Measurements from ENCODE around the gene C1orf185.
"Not testable (repeated sequence)": the region's sequence is repeated elsewhere in the genome, so short reads cannot be mapped to it uniquely, and the experiment has no call there.

The C1orf185 gene

GRCh38 chr1:51101976-51102375, at the start of gene C1orf185:
C1orf185 (plus strand) TSS chr1:51102228; CDS start chr1:51102234, 6 bp downstream.
- no peak for DNase-seq (ENCODE audit: low read depth)

DNA sequence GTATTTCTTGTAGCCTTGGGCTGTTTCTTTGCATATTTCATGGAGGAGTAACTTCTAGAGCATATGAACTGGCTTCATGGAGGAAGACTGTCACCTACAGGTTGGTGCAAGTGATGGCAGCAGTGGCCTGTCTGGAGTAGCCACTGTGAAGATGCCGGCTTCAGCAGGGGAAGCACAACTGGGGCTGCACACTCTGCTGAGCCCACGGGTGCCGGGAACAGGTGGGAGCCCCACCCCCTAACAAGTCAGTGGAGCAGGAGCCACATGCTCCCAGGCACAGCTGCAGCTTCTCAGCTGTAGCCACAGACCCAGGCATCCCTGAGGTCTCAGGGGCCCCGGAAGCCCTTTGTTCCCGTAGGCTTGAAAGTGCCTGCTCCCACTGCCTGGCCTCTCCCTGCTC, 43.2 kb upstream of the C1orf185 start:
- DNase-seq (ENCODE audit: low read depth): no peak

DNA sequence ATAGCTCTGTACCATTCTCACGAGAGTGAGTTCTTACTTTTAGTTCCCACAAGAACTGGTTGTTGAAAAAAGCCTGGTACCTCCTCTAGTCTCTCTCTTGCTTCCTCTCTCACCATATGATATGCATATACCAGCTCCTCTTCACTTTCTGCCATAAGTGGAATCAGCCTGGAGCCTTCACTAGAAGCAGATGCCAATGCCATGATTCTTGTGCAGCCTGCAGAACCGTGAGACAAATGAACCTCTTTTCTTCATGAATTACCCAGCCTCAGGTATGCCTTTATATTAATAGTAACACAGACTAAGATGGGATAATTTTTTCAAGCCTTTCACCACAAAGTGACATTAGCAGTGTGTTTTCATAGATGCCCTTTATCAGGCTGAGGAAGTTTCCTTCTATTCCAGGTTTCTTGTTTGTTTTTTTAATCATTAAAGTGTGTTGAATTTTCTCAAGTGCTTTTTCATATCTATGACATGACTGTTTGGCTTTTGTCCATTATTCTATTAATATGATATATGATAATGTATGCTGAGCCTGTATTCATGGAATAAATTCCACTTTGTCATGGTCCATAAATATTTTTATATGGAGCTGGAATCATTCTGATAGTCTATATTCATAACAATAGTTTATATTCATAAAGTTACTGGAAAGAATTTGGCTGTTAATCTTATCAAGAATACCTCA, 40.7 kb upstream of the C1orf185 start:
- no peak for DNase-seq (ENCODE audit: low read depth)

DNA sequence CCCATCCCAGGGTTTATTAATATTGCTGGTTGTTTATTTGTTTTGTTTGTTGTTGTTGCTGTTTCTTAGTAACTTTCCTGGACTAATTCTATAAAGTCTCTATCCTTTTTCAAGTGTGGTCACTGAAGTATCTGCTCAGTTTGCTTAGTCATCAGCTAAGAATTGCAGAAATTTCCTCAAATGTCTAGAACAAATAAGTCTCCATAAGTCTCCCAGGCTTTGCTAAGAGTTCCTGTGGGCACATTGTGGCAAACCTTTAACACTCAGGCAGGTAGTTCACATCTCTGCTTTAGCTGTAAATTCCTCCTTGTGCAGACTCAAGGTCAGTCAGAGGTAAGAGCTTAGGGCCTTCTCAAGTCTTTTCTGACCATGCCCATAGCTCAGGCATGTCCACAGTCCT, 38.9 kb upstream of the C1orf185 start:
- DNase-seq (ENCODE audit: low read depth): no peak

- no peak for DNase-seq (ENCODE audit: low read depth)
Observed at GRCh38 chr1:51070011-51070410, 32.0 kb upstream of the C1orf185 start.

GRCh38 chr1:51070640-51071039, 31.4 kb upstream of the C1orf185 start:
- DNase-seq (ENCODE audit: low read depth): no peak

DNA sequence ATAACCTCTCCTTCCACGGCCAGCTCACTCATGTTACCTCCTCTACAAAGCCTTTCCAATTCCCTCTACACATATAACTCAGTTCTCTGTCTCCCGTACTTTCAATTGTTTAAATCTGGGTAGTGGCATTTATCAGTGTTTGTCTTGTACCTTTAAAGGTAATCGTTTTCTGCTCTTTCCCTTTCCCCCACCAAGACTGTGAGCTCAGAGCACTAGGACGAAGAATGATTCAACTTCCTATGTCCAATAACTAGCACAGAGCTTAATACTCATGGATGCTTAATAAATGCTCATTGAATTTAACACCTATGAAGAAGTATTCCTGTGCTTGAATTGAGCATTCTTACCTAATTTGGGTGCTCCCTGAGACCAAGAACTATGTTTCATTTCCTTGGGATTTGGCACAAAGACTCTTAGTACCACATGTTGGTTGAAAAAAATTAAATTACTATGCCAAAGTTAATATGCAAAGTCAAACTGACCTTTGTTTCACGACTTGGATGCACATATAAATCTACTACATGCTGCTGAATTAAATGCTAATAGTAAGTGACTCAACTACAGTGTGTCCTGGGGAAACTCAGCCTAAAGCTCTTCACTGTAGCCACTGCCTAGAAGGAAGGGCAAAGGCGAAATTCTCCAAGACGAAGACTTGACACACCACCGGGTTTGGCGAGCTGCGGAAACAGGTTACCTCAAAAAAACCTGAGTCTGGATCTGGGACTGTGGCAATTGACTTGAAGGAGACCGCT, 30.6 kb upstream of the C1orf185 start:
- no peak for DNase-seq (ENCODE audit: low read depth)

- DNase-seq (ENCODE audit: low read depth): no peak
Observed at GRCh38 chr1:51072043-51072439, 30.0 kb upstream of the C1orf185 start.

- no peak for DNase-seq (ENCODE audit: low read depth)
Observed at GRCh38 chr1:51072651-51073050, 29.4 kb upstream of the C1orf185 start.

DNA sequence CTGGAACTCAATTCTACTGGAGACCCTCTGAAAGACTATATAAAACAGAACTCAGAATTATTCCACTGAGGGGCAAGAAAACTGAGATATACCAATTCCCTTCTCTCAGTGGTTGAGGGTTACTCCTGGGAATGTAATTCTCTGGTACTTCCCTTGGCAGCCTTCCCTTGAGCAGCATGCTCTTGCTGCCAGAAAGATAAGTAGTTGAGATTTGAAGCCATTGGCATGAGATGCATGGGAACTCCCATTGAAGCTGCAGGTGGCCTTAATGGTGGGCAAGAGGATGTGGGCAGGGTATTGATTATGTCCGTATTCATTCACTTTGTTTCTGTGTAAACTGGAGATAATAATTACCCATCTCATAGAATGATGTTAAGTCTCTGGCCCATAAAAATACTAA, 28.6 kb upstream of the C1orf185 start:
- no peak for DNase-seq (ENCODE audit: low read depth)

GRCh38 chr1:51086496-51087271, 15.3 kb upstream of the C1orf185 start:
- no peak for DNase-seq (ENCODE audit: low read depth)

DNA sequence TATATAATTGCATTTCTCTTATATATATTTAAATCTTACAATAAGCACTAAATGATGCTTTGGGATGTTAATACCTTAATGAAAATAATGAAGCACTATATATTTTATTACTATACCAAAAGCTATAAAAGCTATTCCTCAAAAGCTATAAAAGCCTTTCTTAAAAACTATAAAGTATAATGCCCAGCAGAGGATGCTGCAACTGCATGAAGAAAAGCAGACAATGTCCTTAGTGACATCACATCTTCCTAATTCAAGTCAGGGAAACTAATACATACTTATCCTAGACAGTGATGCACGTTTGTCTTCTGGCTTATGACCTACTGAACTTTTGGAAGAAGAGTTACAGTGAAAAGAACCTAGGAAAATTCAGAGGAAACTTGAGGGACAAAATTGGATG, 13.6 kb upstream of the C1orf185 start:
- DNase-seq (ENCODE audit: low read depth): no peak

- DNase-seq (ENCODE audit: low read depth): no peak
Observed at GRCh38 chr1:51093581-51093980, 8.4 kb upstream of the C1orf185 start.

GRCh38 chr1:51097171-51097570, 4.9 kb upstream of the C1orf185 start:
- DNase-seq (ENCODE audit: low read depth): no peak

DNA sequence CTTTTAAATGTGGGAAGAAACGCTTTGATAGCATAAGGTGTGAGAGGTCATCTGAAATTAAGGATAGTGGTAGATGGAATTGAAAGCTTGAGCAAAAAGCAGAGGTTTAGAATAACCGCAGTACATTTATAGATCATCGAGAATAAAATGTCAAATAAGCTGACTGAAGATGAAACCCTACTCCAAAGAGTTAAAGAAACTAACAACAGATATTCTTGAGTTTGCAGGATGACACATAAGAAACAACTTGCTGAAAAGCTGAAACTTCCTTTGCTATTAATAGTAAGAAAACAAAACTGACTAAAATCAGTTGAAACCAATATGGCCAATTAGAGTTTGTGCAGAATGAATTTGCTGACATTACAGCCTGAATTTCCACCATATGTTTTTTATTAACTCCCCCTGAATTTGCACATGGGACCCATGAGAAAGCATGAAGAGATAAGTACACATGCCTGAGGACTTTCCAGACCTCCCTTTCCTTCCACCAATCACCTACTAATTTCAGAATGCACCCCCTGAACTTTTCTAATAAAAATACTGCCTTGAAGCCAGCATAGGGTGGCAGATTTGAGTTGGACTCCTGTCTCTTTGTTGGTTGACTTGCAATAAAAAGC, 1.7 kb upstream of the C1orf185 start:
- DNase-seq (ENCODE audit: low read depth): no peak

GRCh38 chr1:51114137-51114536, 12.1 kb downstream of the C1orf185 start:
- DNase-seq (ENCODE audit: low read depth): no peak

- DNase-seq (ENCODE audit: low read depth): no peak
Observed at GRCh38 chr1:51115714-51116404, 13.8 kb downstream of the C1orf185 start.

DNA sequence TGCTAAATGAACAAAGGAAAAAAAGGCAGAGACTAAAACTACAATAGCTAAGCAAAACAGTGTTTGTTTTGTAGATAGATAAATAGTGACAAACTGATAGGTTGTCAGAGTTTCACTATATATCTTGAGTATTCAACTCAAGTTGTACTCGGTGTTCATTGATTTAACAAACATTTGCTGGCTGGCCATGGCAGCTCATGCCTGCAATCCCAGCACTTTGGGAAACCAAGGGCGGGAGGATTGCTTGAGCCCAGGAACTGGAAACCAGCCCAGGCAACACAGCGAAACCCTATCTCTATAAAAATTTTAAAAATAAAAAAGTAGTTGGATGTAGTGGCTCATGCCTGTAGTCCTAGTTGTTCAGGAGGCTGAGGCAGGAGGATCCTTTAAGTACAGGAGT, 17.3 kb downstream of the C1orf185 start:
- no peak for DNase-seq (ENCODE audit: low read depth)

GRCh38 chr1:51120629-51121028, 18.6 kb downstream of the C1orf185 start:
- DNase-seq (ENCODE audit: low read depth): no peak

- DNase-seq (ENCODE audit: low read depth): not testable (repeated sequence)
Observed at GRCh38 chr1:51127152-51127551, 25.1 kb downstream of the C1orf185 start.

DNA sequence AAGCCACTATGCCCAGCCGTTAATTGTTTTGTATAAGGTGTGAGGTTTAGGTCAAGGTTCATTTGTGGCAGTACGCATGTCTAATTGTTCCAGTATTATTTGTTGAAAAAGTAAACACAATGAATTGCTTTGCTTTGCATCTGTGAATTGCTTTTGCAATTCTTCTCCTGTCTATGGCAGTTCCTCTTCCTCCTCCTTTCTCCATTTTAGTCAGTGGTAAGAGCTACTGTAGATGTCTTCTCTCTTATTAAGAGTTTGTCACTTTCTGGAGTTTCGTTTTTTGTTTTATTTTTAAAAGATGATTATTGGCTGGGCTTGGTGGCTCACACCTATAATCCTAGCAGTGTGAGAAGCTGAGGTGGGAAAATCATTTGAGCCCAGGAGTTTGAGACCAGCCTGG, 29.2 kb downstream of the C1orf185 start:
- DNase-seq (ENCODE audit: low read depth): no peak

DNA sequence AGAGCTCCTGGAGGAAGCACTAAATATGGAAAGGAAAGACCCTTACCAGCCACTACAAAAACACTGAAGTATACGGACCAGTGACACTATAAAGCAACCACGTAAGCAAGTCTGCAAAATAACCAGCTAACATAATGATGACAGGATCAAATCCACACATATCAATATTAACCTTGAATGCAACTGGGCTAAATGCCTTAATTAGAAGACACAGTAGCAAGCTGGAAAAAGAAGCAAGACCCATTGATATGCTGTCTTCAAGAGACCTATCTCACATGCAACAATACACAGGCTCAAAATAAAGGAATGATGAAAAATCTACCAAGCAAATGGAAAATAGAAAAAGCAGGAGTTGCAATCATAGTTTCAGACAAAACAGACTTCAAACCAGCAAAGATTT, 31.0 kb downstream of the C1orf185 start:
- no peak for DNase-seq (ENCODE audit: low read depth)

All from activated gamma-delta T cell treated with anti-CD3 and anti-CD28 coated beads, Interleukin-2, amount 50 U/mL, for 16 hours (primary cell).